NCI-H446 treated with DMSO at 0.1 percent for 48 hours (cell line): ENCODE data around the gene GRPEL2.

ENCODE experiments used
- DNase-seq: peaks from one replicate; lab custom pipeline; 2025; lab: John Stamatoyannopoulos, UW

GRPEL2 gene, protein sequence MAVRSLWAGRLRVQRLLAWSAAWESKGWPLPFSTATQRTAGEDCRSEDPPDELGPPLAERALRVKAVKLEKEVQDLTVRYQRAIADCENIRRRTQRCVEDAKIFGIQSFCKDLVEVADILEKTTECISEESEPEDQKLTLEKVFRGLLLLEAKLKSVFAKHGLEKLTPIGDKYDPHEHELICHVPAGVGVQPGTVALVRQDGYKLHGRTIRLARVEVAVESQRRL

GRCh38 chr5:149345147-149345891 is at the start of gene GRPEL2:
Gene GRPEL2 (plus strand): TSS chr5:149345499. CDS start chr5:149345540, 41 bp downstream.
- DNase-seq: peak; percentile 94

GRCh38 chr5:149297340-149298025 is 47.8 kb upstream of the GRPEL2 start:
- no peak for DNase-seq

DNA sequence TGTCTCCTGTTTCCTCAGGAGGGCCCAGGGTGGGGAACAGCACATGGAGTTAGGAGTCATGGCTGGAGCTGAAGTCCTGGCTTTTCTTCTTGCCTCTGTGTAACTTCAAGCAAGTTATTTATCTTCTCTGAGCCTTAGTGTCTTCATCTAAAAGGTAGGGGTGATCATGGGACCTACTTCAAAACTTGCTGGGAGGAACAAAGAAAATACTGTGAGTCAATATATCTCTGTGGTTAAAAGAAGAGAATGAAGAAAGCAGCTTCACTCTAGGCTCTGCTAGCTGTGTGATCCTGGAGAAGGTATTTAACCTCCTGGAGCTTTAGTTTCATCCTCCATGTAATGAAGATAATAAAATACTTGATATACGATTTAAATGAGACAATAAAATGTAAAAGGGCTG is 47.1 kb upstream of the GRPEL2 start:
- DNase-seq: no peak

DNA sequence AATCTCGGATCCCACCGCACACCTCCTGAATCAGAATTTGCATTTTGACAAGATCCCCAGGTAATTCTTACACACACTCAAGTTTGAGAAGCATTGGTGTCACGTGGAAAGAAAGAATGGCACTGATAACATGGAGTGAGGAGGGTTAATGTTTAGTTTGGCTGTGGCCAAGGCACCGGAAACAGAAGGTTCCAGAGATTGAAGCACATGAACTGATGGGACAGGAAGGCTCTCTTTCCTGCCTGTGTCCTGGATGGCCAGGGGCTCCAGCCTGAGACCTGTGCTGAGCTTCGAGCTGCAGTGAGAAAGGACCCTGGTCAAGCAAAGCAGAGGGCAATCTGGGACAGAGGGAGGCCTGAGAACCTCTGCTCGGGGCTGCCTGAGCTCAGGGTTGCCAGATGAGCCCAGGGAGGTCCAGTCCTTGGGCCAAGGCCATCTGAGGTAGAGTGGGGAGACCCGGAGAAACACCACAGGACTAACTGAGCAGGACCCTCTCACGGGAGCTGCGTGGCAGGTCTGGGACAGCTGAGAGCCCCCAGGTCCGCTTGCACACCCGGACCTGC is 46.4 kb upstream of the GRPEL2 start:
- DNase-seq: no peak

DNA sequence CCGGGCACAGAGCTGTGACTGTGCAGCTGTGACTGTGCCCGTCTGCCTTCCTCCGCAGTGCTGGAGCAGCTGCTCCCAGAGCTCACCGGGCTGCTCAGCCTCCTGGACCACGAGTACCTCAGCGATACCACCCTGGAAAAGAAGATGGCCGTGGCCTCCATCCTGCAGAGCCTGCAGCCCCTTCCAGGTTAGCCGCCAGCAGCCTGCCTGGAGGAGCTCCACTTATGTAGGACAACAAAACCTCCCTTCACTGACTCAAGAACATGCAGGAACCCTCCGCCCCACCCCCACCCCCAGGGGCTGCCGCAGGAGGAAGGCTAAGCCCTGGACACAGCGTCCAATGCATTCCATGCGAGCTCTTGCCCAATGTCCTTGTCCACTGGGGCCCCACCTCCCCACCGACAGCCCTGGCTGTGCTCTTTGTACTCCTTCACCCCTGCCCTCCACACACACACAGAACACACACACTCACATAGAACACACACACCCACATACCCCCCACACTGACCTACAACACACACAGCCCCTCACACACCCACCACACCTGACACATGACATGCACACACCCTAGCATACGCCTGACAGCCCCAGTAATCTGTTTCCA is 45.7 kb upstream of the GRPEL2 start:
- DNase-seq: no peak

- no peak for DNase-seq
Measured at GRCh38 chr5:149300441-149300840, 44.9 kb upstream of the GRPEL2 start.

GRCh38 chr5:149301049-149301743 is 44.1 kb upstream of the GRPEL2 start:
- no peak for DNase-seq

DNA sequence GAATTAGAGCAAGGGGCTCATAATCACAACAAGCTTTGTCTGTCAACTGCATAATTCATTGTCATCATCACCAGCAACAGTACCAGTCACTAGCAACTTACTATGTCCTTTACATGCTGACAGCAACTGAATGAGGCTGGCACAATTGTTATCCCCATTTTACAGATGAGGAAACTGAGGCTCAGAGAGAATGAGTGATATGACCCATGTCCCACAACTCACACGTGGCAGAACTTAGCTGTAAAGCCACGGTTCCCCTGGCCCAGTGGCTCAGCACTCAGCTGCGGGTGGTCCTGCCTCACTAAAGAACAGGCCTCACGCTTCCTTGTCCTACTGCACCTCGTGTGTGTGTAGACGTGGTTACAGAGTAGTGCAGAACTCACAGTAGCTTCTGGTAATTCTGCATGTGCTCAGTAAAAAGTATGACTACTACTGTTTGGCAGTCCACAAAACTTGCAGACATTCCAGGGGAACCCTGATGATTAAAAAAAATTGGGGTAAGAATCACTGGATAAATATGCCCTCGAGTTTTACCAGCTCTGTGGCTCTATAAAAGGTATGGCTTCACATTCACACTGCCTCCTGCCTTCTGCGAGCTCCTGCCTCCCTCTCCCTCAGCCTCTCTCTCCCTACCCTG is 43.4 kb upstream of the GRPEL2 start:
- DNase-seq: no peak

GRCh38 chr5:149302641-149303040 is 42.7 kb upstream of the GRPEL2 start:
- DNase-seq: no peak

- DNase-seq: no peak
Measured at GRCh38 chr5:149303210-149303609, 42.1 kb upstream of the GRPEL2 start.

DNA sequence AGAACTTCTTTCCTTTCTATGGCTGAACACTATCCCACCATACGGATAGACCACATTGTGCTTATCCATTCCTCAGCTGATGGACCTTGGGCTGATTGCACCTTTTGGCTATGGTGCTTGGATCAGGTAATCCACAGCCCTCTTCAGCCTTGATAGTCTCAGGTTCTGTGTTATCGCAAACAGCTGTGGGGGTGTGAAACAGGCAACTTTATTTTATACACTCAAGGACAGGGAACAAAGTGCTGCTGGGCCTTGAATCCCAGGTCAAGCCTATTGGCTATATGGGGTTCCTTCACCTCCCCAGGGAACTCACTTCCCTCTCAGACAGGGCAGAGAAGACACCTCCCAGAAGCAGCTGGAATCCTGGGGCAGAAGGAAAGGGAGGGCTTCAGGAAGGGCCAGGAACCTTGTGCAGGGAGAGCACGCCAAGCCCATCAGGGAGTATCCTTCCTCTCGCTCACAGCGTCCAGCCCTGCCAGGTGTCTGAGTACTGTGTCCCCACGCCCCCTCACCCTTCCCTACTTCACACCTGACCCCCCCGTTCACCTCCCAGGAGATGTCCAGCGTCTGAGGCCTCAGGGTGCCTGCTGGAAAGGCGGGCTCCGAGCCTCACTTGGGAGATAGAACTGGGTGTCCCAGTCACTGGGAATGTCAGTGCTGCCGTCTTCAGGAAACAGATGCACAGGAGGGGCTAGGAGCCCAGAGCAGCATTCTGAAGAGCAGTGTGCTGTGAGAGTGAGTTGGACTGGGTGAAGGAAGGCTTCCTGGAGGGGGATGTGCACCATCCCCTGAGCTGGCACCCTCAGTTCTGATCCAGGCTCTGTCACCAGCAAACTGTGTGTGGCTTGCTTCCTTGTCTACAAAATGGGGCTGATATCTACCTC is 40.9 kb upstream of the GRPEL2 start:
- no peak for DNase-seq

DNA sequence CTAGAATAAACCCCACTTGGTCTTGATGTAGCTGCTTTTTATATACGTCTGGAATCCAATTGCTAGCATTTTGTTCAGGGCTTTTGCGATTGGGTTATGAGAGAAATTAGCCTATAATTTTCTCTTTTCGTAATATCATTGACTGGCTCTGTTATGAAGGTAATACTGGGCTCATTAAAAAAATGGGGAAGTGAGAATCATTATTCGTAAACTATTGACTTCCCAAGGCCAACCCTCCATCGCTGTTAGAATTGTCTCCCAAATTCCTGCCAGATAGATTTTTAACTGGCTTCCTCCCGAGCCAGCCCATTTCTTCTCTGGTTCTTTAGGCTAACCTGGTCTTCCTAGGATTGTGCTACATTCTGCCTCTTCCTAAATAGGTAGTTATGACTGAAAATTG is 35.9 kb upstream of the GRPEL2 start:
- no peak for DNase-seq

GRCh38 chr5:149310488-149310887 is 34.8 kb upstream of the GRPEL2 start:
- DNase-seq: no peak

GRCh38 chr5:149310947-149311658 is 34.2 kb upstream of the GRPEL2 start:
- no peak for DNase-seq

- no peak for DNase-seq
Measured at GRCh38 chr5:149313151-149313841, 32.0 kb upstream of the GRPEL2 start.

DNA sequence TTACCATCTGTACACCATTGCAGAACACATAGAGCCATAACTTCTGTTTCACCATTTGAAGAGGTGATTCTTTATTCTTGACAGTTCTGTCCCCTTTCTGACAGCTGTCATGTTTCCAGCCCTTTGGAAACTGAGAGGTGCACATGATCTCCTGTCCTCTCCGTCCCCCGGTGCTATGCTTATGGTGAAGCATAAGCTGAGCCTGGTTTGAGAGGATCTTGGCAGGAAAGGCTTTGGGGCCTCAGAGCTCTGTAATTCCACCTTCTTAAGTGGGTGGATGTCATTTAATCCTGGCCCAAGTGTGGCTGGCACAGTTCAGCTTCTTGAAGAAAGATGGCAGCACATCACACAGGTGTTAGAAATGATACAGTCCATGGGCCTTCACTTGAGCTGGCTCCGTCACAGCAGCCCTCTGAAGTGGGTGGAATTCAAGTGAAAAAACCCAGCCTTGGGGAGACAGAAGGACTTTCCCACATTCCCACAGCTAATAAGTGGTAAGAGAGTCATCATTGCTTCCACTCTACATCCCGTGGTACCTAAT is 30.7 kb upstream of the GRPEL2 start:
- no peak for DNase-seq

GRCh38 chr5:149315753-149316152 is 29.5 kb upstream of the GRPEL2 start:
- no peak for DNase-seq

- peak; percentile 31 for DNase-seq
Measured at GRCh38 chr5:149317281-149318048, 27.8 kb upstream of the GRPEL2 start.
